ENCODE measurements around the gene REEP3.

GRCh38 chr10:63653747-63654146 lies 132.5 kb downstream of the REEP3 start:
- no peak for TF ChIP-seq POLR2A (IDR thresholded peaks at IDR 0.05)
- no peak for TF ChIP-seq EP300 (IDR thresholded peaks at IDR 0.05; ENCODE audit: low read depth)

Data from transverse colon (tissue), 1 donor.